HepG2 (cell line): ENCODE measurements around the gene DAPP1. TPM values are rescaled to one million over a fixed set of nuclear protein-coding genes. Genes with fewer than 3 reads are reported as not detected.

Experiments
- BCL6 ChIP-seq: IDR thresholded peaks from 2 replicates; pipeline ENCODE4 v1.6.1; 2016; ENCODE audit warnings: missing genetic modification reagents, missing compliant biosample characterization
- CBX2 ChIP-seq, 2 experiments: fragments of 200-600 bp in 1 of 2; sonication (generic); formaldehyde crosslinking in 1 of 2; IDR thresholded peaks; 2 replicates each; pipeline versions ENCODE4 v1.7.0 to v1.8.1; 2018 to 2022; ENCODE audit warnings: low read depth in 2 of 2, low read length in 1 of 2, mild to moderate bottlenecking in 1 of 2, missing genetic modification reagents in 1 of 2
- CREB1 ChIP-seq, 2 experiments: fragments of 450-650 bp in 1 of 2; IDR thresholded peaks; 2 replicates each; pipeline ENCODE4 v1.6.1; 2016 to 2017; ENCODE audit warnings: control low read depth in 1 of 2, mild to moderate bottlenecking in 1 of 2, missing compliant biosample characterization in 1 of 2, missing genetic modification characterization in 1 of 2
- E2F5 ChIP-seq: sonication (generic); formaldehyde crosslinking; conservative IDR thresholded peaks from 2 replicates; pipeline ENCODE4 v1.4.0; 2020; ENCODE audit warnings: missing genetic modification reagents
- FOXA3 ChIP-seq: IDR thresholded peaks from 2 replicates; pipeline ENCODE4 v1.6.1; 2016; ENCODE audit warnings: missing genetic modification reagents, missing compliant biosample characterization
- GABPB1 ChIP-seq: IDR thresholded peaks from 2 replicates; pipeline ENCODE4 v1.6.1; 2016; ENCODE audit warnings: mild to moderate bottlenecking, missing genetic modification reagents, moderate library complexity, missing compliant biosample characterization
- GMEB1 ChIP-seq: sonication (generic); formaldehyde crosslinking; IDR thresholded peaks from 2 replicates; pipeline ENCODE4 v1.5.1; 2020; ENCODE audit warnings: missing genetic modification reagents, mild to moderate bottlenecking, borderline replicate concordance
- HCFC1 ChIP-seq: fragments of 150-350 bp; IDR thresholded peaks from 2 replicates; pipeline ENCODE4 v1.6.1; 2014; ENCODE audit warnings: low read depth, low read length
- KAT8 ChIP-seq: IDR thresholded peaks from 2 replicates; pipeline ENCODE4 v1.6.1; 2016; ENCODE audit warnings: missing genetic modification reagents, missing compliant biosample characterization
- KMT2B ChIP-seq: IDR thresholded peaks from 2 replicates; pipeline ENCODE4 v1.6.1; 2016; ENCODE audit warnings: missing genetic modification reagents, missing compliant biosample characterization
- MED1 ChIP-seq: sonication (generic); formaldehyde crosslinking; IDR thresholded peaks from 2 replicates; pipeline ENCODE4 v1.4.0; 2020; ENCODE audit warnings: missing genetic modification reagents
- MLX ChIP-seq: IDR thresholded peaks from 2 replicates; pipeline ENCODE4 v1.6.1; 2016
- NCOA5 ChIP-seq: sonication (generic); formaldehyde crosslinking; IDR thresholded peaks from 2 replicates; pipeline ENCODE4 v1.4.0; 2020; ENCODE audit warnings: missing genetic modification reagents
- SP1 ChIP-seq, 2 experiments: fragments of 450-650 bp in 1 of 2; sonication (generic) in 1 of 2; formaldehyde crosslinking in 1 of 2; IDR thresholded peaks; 2 replicates each; pipeline versions ENCODE4 v1.4.0 to v1.6.1; 2016 to 2020; ENCODE audit warnings: missing genetic modification reagents in 1 of 2
- TFDP1 ChIP-seq: IDR thresholded peaks from 2 replicates; pipeline ENCODE4 v1.6.1; 2016; ENCODE audit warnings: missing compliant biosample characterization, missing genetic modification reagents, borderline replicate concordance
- TRIM22 ChIP-seq: fragments of 450-650 bp; IDR thresholded peaks from 2 replicates; pipeline ENCODE4 v1.6.1; 2017
- USF2 ChIP-seq, 2 experiments: sonication (generic) in 1 of 2; formaldehyde crosslinking in 1 of 2; IDR thresholded peaks; 2 replicates each; pipeline versions ENCODE4 v1.5.1 to v1.6.1; 2011 to 2020; ENCODE audit warnings: borderline replicate concordance in 1 of 2, low read depth in 1 of 2, low read length in 1 of 2, mild to moderate bottlenecking in 1 of 2, missing genetic modification reagents in 1 of 2, moderate library complexity in 1 of 2
- XRCC5 ChIP-seq: fragments of 200-400 bp; formaldehyde crosslinking; optimal IDR thresholded peaks from 2 replicates; pipeline ENCODE3; 2017; ENCODE audit warnings: mild to moderate bottlenecking, low read length
- ZBTB7B ChIP-seq: sonication (generic); formaldehyde crosslinking; IDR thresholded peaks from 2 replicates; pipeline ENCODE4 v1.4.0; 2020; ENCODE audit warnings: missing genetic modification reagents
- polyA plus RNA-seq, 8 experiments: library from polyadenylated mRNA; depleted of rRNA in 3 of 8; stranded (reverse) in 7 of 8; unstranded in 1 of 8; fragments of >200 nt; fragmentation: Illumina TruSeq in 4 of 8; extraction: Trizol in 4 of 8; gene quantifications; 2 replicates each; pipeline versions ENCODE4 v1.2.1 to v1.2.3, GENCODE V29; 2011 to 2016; ENCODE audit warnings: low read depth in 4 of 8, missing spikeins in 1 of 8, mixed read lengths in 1 of 8; ENCODE audit not compliant: insufficient read depth in 1 of 8
- total RNA-seq, 5 experiments: library from RNA; depleted of rRNA; stranded (reverse); fragments of >200 nt; fragmentation: Illumina TruSeq; extraction: Trizol; gene quantifications; 2 replicates each; pipeline ENCODE4 v1.2.3, GENCODE V29; 2016; ENCODE audit warnings: low read depth in 1 of 5

Gene DAPP1
- total and polyA plus RNA-seq, 2 of the 13 experiments (the other 11 are each of a cell fraction or from before 2014, with no cell fraction given): not detected

GRCh38 chr4:99894161-99894997 is 77.8 kb downstream of the DAPP1 start, which contains the start of gene LAMTOR3 (continued):
- TF ChIP-seq GMEB1 (CRISPR knock-in tag) (peak; percentile 84), TFDP1 (CRISPR knock-in tag) (0 out of 2 replicates have a peak, but pooled peaks have one; percentile 39), HCFC1 (peak; percentile 64; the same call in 1 of the 2 replicates), BCL6 (peak; percentile 46; the same call in 1 of the 2 replicates), NCOA5 (CRISPR knock-in tag) (no peak), GABPB1 (CRISPR knock-in tag) (peak; percentile 94), KAT8 (CRISPR knock-in tag) (peak; percentile 99), USF2 (IDR thresholded peaks at IDR 0.05; ENCODE audit: low read depth, low read length) (peak; percentile 82), USF2 (CRISPR knock-in tag; IDR thresholded peaks at IDR 0.05; ENCODE audit: borderline replicate concordance) (peak; percentile 88; the same call in 1 of the 2 replicates), MED1 (CRISPR knock-in tag) (peak; percentile 39; the same call in 1 of the 2 replicates), CREB1 (IDR thresholded peaks at IDR 0.05) (peak; percentile 58; the same call in 1 of the 2 replicates), CREB1 (CRISPR knock-in tag; IDR thresholded peaks at IDR 0.05) (peak; percentile 80), CBX2 (IDR thresholded peaks at IDR 0.05; ENCODE audit: low read depth, low read length) (no peak), CBX2 (CRISPR knock-in tag; IDR thresholded peaks at IDR 0.05; ENCODE audit: low read depth) (no peak), XRCC5 (no peak), FOXA3 (CRISPR knock-in tag) (no peak; the same call in 1 of the 2 replicates), E2F5 (no peak), ZBTB7B (0 out of 2 replicates have a peak, but pooled peaks have one; percentile 52), TRIM22 (no peak), KMT2B (CRISPR knock-in tag) (peak; percentile 83), SP1 (IDR thresholded peaks at IDR 0.05) (no peak), SP1 (CRISPR knock-in tag; IDR thresholded peaks at IDR 0.05) (0 out of 2 replicates have a peak, but pooled peaks have one; percentile 36), MLX (CRISPR knock-in tag) (0 out of 2 replicates have a peak, but pooled peaks have one; percentile 12)
